ENCODE data around the gene GREM2. TPM values are rescaled to one million over a fixed set of nuclear protein-coding genes. Genes with fewer than 3 reads are reported as not detected.
A peak's percentile ranks its signal among the peaks of the same experiment; 100 is the strongest.

Gene GREM2
- total and polyA plus RNA-seq, 3 experiments from 2014 or later, result 0.61 TPM; not detected in 2

DNA sequence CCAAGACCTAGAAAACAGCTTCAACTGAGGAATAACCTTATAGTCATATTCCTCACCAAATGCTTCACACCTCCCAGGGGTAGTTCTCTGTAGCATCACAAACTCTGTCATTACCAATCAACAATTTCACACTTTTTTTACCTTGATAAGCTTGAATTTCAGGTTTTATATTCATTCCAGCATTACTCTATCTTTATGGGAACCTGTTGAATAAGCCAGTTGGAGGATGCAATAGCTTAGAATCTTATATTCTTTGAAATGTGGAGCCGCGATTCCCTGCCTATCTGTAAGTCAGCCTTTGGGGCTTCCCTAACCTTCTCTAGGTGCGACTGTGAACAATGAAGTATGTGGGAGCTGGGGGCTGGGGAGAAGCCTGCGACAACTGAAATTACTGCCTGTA lies 145.4 kb downstream of the GREM2 start:
- no peaks in the 10 kb centered on the region for H3K27me3 ChIP-seq (ENCODE audit: insufficient read depth, low read length, poor library complexity, severe bottlenecking)
- no peak overlapping the region for H3K4me3 Mint-ChIP-seq
- ChIA-PET POLR2A (no interaction called here), CTCF (no interaction called here)
- H3K4me1 Mint-ChIP-seq, result peaks cover 0 to 12% (median 8%) of the 10 kb centered on the region in 3 donors
- H3K4me1 ChIP-seq (ENCODE audit: insufficient read depth, low read length), result no peaks in the 10 kb centered on the region
- no peaks in the 10 kb centered on the region for H3K36me3 ChIP-seq (ENCODE audit: insufficient read depth, low read length)
- no peak overlapping the region for H3K27ac Mint-ChIP-seq
- peaks cover 0 to 2% of the 10 kb centered on the region in 2 donors for H3K27me3 Mint-ChIP-seq
- H3K9me3 Mint-ChIP-seq, result peaks cover 0 to 5% (median 0%) of the 10 kb centered on the region in 5 donors
- H3K4me3 ChIP-seq (ENCODE audit: low read length), result no peak overlapping the region
- no peak for DNase-seq
- H3K27ac ChIP-seq (ENCODE audit: low read depth, low read length), result no peak overlapping the region
- H3K36me3 Mint-ChIP-seq, result no peaks in the 10 kb centered on the region
- H3K9me3 ChIP-seq (ENCODE audit: low read length), result no peaks in the 10 kb centered on the region

DNA sequence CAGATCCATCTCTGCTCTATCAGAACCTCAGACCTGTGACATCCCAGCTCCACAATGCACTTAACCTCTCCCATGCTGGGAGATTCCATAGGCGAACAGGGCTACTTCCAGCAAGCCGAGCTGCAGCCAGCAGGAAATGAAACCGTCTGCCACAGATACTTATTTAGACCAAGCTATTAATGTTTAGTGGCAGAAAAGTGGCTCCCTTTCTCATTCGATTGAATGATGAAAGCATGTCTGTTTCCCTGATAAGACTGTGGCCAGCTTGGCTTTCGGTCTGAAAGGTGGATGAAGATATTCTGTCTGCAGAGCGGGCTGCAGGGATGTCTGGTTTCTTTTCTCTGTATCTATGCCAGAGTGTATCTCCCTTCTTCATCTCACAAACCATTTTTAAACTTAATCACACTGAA lies 146.4 kb downstream of the GREM2 start:
- peaks cover 0 to 2% of the 10 kb centered on the region in 2 donors for H3K27me3 Mint-ChIP-seq
- Histone ChIP-seq H3K27me3 (ENCODE audit: insufficient read depth, low read length, poor library complexity, severe bottlenecking) (no peaks in the 10 kb centered on the region), H3K4me1 (ENCODE audit: insufficient read depth, low read length) (no peaks in the 10 kb centered on the region), H3K9me3 (ENCODE audit: low read length) (no peaks in the 10 kb centered on the region), H3K27ac (ENCODE audit: low read depth, low read length) (no peak overlapping the region), H3K4me3 (ENCODE audit: low read length) (no peak overlapping the region), H3K36me3 (ENCODE audit: insufficient read depth, low read length) (no peaks in the 10 kb centered on the region)
- peaks cover 0 to 5% (median 0%) of the 10 kb centered on the region in 5 donors for H3K9me3 Mint-ChIP-seq
- H3K4me3 Mint-ChIP-seq, result peak overlapping the region in 1 of 7 donors; percentile 1
- peaks cover 0 to 12% (median 8%) of the 10 kb centered on the region in 3 donors for H3K4me1 Mint-ChIP-seq
- ChIA-PET POLR2A (no interaction called here), CTCF (no interaction called here)
- no peaks in the 10 kb centered on the region for H3K36me3 Mint-ChIP-seq
- no peak for DNase-seq
- H3K27ac Mint-ChIP-seq, result no peak overlapping the region

DNA sequence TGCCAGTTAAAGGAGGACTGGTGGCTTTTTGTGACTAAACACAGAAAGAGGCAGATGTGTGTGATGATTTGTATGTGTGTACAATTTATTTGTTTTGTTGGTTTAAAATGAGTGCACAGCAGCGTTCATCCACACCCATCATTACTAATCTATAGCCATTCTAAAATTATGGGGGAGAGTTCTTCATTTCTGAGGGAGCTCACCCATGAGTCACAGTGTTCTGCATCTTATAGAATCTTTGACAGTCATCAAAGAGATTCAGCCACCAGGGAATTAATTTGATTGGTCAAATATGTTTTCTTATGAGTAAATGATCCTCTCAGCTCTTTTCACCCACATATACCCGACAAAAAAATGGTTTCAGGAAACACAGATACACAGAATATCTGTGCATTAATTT lies 147.9 kb downstream of the GREM2 start:
- Histone ChIP-seq H3K27me3 (ENCODE audit: insufficient read depth, low read length, poor library complexity, severe bottlenecking) (no peaks in the 10 kb centered on the region), H3K4me1 (ENCODE audit: insufficient read depth, low read length) (no peaks in the 10 kb centered on the region), H3K36me3 (ENCODE audit: insufficient read depth, low read length) (no peaks in the 10 kb centered on the region), H3K9me3 (ENCODE audit: low read length) (no peaks in the 10 kb centered on the region), H3K27ac (ENCODE audit: low read depth, low read length) (no peak overlapping the region), H3K4me3 (ENCODE audit: low read length) (no peak overlapping the region)
- no peak for DNase-seq
- H3K4me3 Mint-ChIP-seq, result no peak overlapping the region
- H3K4me1 Mint-ChIP-seq, result peaks cover 0 to 12% (median 8%) of the 10 kb centered on the region in 3 donors
- H3K36me3 Mint-ChIP-seq, result no peaks in the 10 kb centered on the region
- POLR2A ChIA-PET, result no interaction called here
- peaks cover 0 to 2% of the 10 kb centered on the region in 2 donors for H3K27me3 Mint-ChIP-seq
- H3K27ac Mint-ChIP-seq, result no peak overlapping the region
- H3K9me3 Mint-ChIP-seq, result peaks cover 0 to 5% (median 0%) of the 10 kb centered on the region in 5 donors
- CTCF ChIA-PET, result no interaction called here

DNA sequence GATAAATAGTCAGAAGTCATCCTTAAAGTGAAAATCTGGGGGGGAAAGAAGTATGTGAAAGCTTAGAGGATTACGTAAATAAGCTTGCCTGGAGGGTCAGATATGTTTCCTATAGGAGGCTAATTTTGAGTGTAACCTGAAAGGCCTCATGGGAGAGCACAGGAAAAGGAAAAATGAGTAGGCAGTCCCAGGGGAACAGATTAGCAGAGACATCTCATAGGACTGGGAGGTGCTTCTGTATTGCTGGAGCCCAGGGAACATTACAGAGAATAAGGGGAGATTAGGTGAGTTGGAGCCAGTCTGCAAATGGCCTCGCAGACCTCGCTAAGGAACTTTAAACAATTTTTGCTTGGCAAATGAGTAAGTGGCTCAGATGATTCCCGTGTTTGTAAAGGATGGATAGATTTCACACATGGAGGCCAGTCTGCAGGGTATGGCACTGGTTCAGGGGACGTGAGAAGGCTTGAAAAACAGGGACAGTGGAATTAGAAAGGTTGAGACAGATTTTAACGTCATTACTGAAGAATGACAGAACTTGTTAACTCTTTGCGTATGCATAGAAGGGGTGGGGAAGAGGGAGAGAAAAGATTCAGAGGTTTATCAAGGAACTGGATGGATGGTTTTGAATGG lies 149.1 kb downstream of the GREM2 start:
- POLR2A ChIA-PET, result no interaction called here

DNA sequence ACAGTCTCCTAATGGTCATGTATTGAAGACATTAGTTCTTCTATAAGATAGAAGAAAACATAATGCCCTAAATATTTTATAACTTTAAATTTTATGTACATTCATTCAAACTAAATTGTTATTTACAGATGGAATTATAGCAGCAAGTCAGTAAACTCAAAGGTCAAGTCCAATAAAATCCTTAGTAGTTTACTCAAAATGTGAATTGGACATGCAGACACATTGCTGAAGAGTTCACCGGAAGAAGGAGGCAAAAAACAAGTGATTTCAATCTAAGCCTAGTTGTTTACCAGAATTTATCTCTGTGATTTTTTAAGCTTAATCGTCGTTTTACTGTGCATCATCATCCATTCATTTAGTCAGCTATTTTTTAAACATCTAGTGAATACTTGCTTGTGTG lies 149.7 kb downstream of the GREM2 start:
- Mint-ChIP-seq H3K27ac (no peak overlapping the region), H3K4me1 (peaks cover 0 to 12% (median 8%) of the 10 kb centered on the region in 3 donors), H3K27me3 (peaks cover 0 to 2% of the 10 kb centered on the region in 2 donors), H3K9me3 (no peaks in the 10 kb centered on the region), H3K36me3 (no peaks in the 10 kb centered on the region), H3K4me3 (no peak overlapping the region)
- no peaks in the 10 kb centered on the region for H3K4me1 ChIP-seq (ENCODE audit: insufficient read depth, low read length)
- POLR2A ChIA-PET, result no interaction called here
- H3K27me3 ChIP-seq (ENCODE audit: insufficient read depth, low read length, poor library complexity, severe bottlenecking), result no peaks in the 10 kb centered on the region
- DNase-seq, result no peak
- CTCF ChIA-PET, result no interaction called here
- H3K9me3 ChIP-seq (ENCODE audit: low read length), result no peaks in the 10 kb centered on the region
- H3K4me3 ChIP-seq (ENCODE audit: low read length), result no peak overlapping the region
- no peaks in the 10 kb centered on the region for H3K36me3 ChIP-seq (ENCODE audit: insufficient read depth, low read length)
- no peak overlapping the region for H3K27ac ChIP-seq (ENCODE audit: low read depth, low read length)

More for the DNA sequence above, 149.1 kb downstream of the GREM2 start:
- Histone ChIP-seq H3K27ac (ENCODE audit: low read depth, low read length) (no peak overlapping the region), H3K4me1 (ENCODE audit: insufficient read depth, low read length) (no peaks in the 10 kb centered on the region), H3K4me3 (ENCODE audit: low read length) (no peak overlapping the region), H3K9me3 (ENCODE audit: low read length) (no peaks in the 10 kb centered on the region), H3K36me3 (ENCODE audit: insufficient read depth, low read length) (no peaks in the 10 kb centered on the region), H3K27me3 (ENCODE audit: insufficient read depth, low read length, poor library complexity, severe bottlenecking) (no peaks in the 10 kb centered on the region)
- no peak overlapping the region for H3K4me3 Mint-ChIP-seq
- H3K36me3 Mint-ChIP-seq, result no peaks in the 10 kb centered on the region
- DNase-seq, result no peak
- H3K9me3 Mint-ChIP-seq, result peaks cover 0 to 2% (median 0%) of the 10 kb centered on the region in 5 donors
- CTCF ChIA-PET, result no interaction called here
- H3K4me1 Mint-ChIP-seq, result peaks cover 0 to 12% (median 8%) of the 10 kb centered on the region in 3 donors
- H3K27me3 Mint-ChIP-seq, result peaks cover 0 to 2% of the 10 kb centered on the region in 2 donors
- no peak overlapping the region for H3K27ac Mint-ChIP-seq

DNA sequence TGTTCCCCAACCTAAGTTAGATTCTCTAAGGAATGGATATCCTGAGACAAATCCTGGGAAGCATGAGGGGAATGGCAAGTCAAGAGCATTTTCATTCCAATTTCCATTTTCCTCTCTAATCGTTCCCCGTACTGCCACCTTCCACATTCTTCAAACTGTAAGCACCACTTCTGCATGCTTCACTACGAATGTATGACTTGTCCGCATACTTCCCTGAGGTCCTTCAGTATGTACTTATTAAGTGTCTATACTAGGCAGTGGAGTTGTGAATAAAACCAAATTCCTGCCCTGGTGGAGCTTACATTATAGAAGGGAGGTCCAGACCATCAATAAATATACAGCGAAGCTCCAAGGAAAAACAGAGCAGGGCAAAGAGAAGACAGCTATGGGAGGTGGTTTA lies 154.8 kb downstream of the GREM2 start:
- H3K4me3 Mint-ChIP-seq, result no peak overlapping the region
- ChIA-PET CTCF (no interaction called here), POLR2A (no interaction called here)
- H3K4me3 ChIP-seq (ENCODE audit: low read length), result no peak overlapping the region
- no peak for DNase-seq
- no peak overlapping the region for H3K27ac ChIP-seq (ENCODE audit: low read depth, low read length)
- H3K27me3 ChIP-seq (ENCODE audit: insufficient read depth, low read length, poor library complexity, severe bottlenecking), result no peaks in the 10 kb centered on the region
- H3K9me3 Mint-ChIP-seq, result peaks cover 0 to 3% (median 0%) of the 10 kb centered on the region in 5 donors
- H3K9me3 ChIP-seq (ENCODE audit: low read length), result no peaks in the 10 kb centered on the region
- no peaks in the 10 kb centered on the region for H3K36me3 Mint-ChIP-seq
- H3K27ac Mint-ChIP-seq, result peak overlapping the region in 1 of 8 donors; percentile 24
- H3K27me3 Mint-ChIP-seq, result no peaks in the 10 kb centered on the region
- no peaks in the 10 kb centered on the region for H3K4me1 ChIP-seq (ENCODE audit: insufficient read depth, low read length)
- H3K36me3 ChIP-seq (ENCODE audit: insufficient read depth, low read length), result no peaks in the 10 kb centered on the region
- no peaks in the 10 kb centered on the region for H3K4me1 Mint-ChIP-seq

DNA sequence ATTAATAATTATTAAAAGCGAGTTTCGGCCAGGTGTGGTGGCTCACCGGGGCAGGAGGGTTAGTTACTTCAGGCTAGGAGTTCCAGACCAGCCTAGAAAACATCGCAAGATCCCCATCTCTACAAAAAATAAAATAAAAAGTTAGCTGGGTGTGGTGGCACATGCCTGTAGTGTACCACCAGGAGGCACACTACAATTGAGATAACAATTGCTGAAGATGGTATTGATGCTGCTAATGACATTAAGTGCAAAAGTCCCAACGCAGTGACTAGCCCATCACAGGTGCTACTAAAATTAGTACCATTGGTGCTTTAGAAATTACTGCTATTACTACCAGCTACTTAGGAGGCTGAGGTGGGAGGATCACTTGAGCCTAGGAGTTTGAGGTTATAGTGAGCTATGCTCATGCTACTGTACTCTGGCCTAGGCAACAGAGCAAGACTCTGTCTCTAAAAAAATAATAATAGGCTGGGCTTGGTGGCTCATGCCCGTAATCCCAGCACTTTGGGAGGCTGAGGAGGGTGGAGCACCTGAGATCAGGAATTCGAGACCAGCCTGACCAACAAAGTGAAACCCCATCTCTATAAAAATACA lies 156.6 kb downstream of the GREM2 start:
- Histone ChIP-seq H3K4me3 (ENCODE audit: low read length) (no peak overlapping the region), H3K27me3 (ENCODE audit: insufficient read depth, low read length, poor library complexity, severe bottlenecking) (no peaks in the 10 kb centered on the region), H3K9me3 (ENCODE audit: low read length) (no peaks in the 10 kb centered on the region), H3K27ac (ENCODE audit: low read depth, low read length) (no peak overlapping the region), H3K4me1 (ENCODE audit: insufficient read depth, low read length) (no peaks in the 10 kb centered on the region), H3K36me3 (ENCODE audit: insufficient read depth, low read length) (no peaks in the 10 kb centered on the region)
- peak in 1 of 5 donors; percentile 6 for DNase-seq
- no peaks in the 10 kb centered on the region for H3K27me3 Mint-ChIP-seq
- POLR2A ChIA-PET, result no interaction called here
- no peak overlapping the region for H3K4me3 Mint-ChIP-seq
- H3K9me3 Mint-ChIP-seq, result peaks cover 0 to 6% (median 0%) of the 10 kb centered on the region in 5 donors
- H3K27ac Mint-ChIP-seq, result no peak overlapping the region
- no peaks in the 10 kb centered on the region for H3K4me1 Mint-ChIP-seq
- CTCF ChIA-PET, result interaction anchor here (0.9 kb wide), 1 partner anchor 17 kb away, joined by 3 read pairs; no protein-coding TSS in a partner anchor
- H3K36me3 Mint-ChIP-seq, result no peaks in the 10 kb centered on the region

DNA sequence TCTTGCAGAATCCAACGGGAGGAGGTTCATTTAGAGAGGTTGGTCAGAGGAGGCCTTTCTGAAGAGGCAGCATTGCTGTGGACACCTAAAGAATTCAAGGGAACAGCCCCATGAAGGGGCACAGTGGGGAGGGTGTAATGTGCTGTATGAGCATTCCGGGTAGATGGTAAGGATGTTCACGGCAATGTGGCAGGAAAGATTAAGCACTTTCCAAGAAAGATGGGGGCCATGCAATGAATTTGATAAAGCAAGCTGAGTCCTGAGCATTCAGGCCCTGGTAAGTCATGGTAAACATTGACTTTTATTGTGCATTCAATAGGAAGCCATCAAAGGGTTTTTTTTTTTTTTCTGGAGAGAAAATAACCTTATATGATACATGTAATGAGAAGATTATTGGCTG lies 166.6 kb downstream of the GREM2 start:
- no peak overlapping the region for H3K4me3 ChIP-seq (ENCODE audit: low read length)
- ChIA-PET CTCF (no interaction called here), POLR2A (no interaction called here)
- no peaks in the 10 kb centered on the region for H3K36me3 Mint-ChIP-seq
- no peak overlapping the region for H3K27ac ChIP-seq (ENCODE audit: low read depth, low read length)
- H3K9me3 Mint-ChIP-seq, result peaks cover 0 to 14% (median 11%) of the 10 kb centered on the region in 5 donors
- H3K4me3 Mint-ChIP-seq, result no peak overlapping the region
- no peaks in the 10 kb centered on the region for H3K4me1 Mint-ChIP-seq
- H3K36me3 ChIP-seq (ENCODE audit: insufficient read depth, low read length), result no peaks in the 10 kb centered on the region
- DNase-seq, result no peak
- H3K27ac Mint-ChIP-seq, result no peak overlapping the region
- no peaks in the 10 kb centered on the region for H3K9me3 ChIP-seq (ENCODE audit: low read length)
- H3K27me3 ChIP-seq (ENCODE audit: insufficient read depth, low read length, poor library complexity, severe bottlenecking), result no peaks in the 10 kb centered on the region
- peaks cover 0 to 2% of the 10 kb centered on the region in 2 donors for H3K27me3 Mint-ChIP-seq
- H3K4me1 ChIP-seq (ENCODE audit: insufficient read depth, low read length), result no peaks in the 10 kb centered on the region
